Forelimb muscle (tissue), 1 donor: ENCODE measurements around the gene MND1. TPM values are rescaled to one million over a fixed set of nuclear protein-coding genes. Genes with fewer than 3 reads are reported as not detected.
A peak's percentile ranks its signal among the peaks of the same experiment; 100 is the strongest.

Source experiments
- DNase-seq: peaks from one replicate; pipeline ENCODE4 v3.0.0-alpha.2; 2013; ENCODE audit warnings: low read depth
- polyA plus RNA-seq: library from polyadenylated mRNA; unstranded; fragments of 120-200 nt; gene quantifications from one replicate; pipeline ENCODE4 v1.2.1, GENCODE V29; 2013; ENCODE audit not compliant: insufficient read length

MND1 gene
- 3.5 TPM for polyA plus RNA-seq

- peak; percentile 63 for DNase-seq
Measured at GRCh38 chr4:153344131-153345011, at the start of gene MND1. TSS of gene MND1 (plus strand) at chr4:153344688. CDS start at chr4:153344738, 50 bp downstream.

GRCh38 chr4:153295131-153295755 lies 49.2 kb upstream of the MND1 start:
- no peak for DNase-seq

GRCh38 chr4:153296040-153296823 lies 48.3 kb upstream of the MND1 start:
- DNase-seq, result peak; percentile 41

- DNase-seq, result no peak
Measured at GRCh38 chr4:153297116-153297515, 47.4 kb upstream of the MND1 start.

GRCh38 chr4:153310793-153311192 lies 33.7 kb upstream of the MND1 start:
- DNase-seq, result no peak

- no peak for DNase-seq
Measured at GRCh38 chr4:153314915-153315314, 29.6 kb upstream of the MND1 start.

GRCh38 chr4:153318696-153319320 lies 25.7 kb upstream of the MND1 start:
- DNase-seq, result no peak

- DNase-seq, result no peak
Measured at GRCh38 chr4:153322791-153323190, 21.7 kb upstream of the MND1 start.

GRCh38 chr4:153324046-153324445 lies 20.4 kb upstream of the MND1 start:
- DNase-seq, result no peak

- no peak for DNase-seq
Measured at GRCh38 chr4:153325558-153325957, 18.9 kb upstream of the MND1 start.

- no peak for DNase-seq
Measured at GRCh38 chr4:153326513-153326912, 18.0 kb upstream of the MND1 start.

- DNase-seq, result no peak
Measured at GRCh38 chr4:153327247-153327646, 17.2 kb upstream of the MND1 start.

- DNase-seq, result no peak
Measured at GRCh38 chr4:153332936-153333335, 11.6 kb upstream of the MND1 start.

- DNase-seq, result no peak
Measured at GRCh38 chr4:153333874-153334273, 10.6 kb upstream of the MND1 start.

- no peak for DNase-seq
Measured at GRCh38 chr4:153335665-153336064, 8.8 kb upstream of the MND1 start.

GRCh38 chr4:153337686-153338085 lies 6.8 kb upstream of the MND1 start:
- DNase-seq, result no peak

GRCh38 chr4:153341575-153342090 lies 2.9 kb upstream of the MND1 start:
- DNase-seq, result no peak

GRCh38 chr4:153342751-153343552 lies 1.5 kb upstream of the MND1 start:
- DNase-seq, result no peak

GRCh38 chr4:153345012-153345981 lies 809 bp downstream of the MND1 start:
- DNase-seq, result peak; percentile 24

- no peak for DNase-seq
Measured at GRCh38 chr4:153346031-153346430, 1.5 kb downstream of the MND1 start.
